Stimulated activated naive CD4-positive, alpha-beta T cell (primary cell): ENCODE results near the gene SNORC.
"Not testable (repeated sequence)": the region's sequence is repeated elsewhere in the genome, so short reads cannot be mapped to it uniquely, and the experiment has no call there.

Source experiments
- DNase-seq, 6 experiments: peaks; one replicate each; lab custom pipeline; 2025; lab: John Stamatoyannopoulos, UW

SNORC gene

DNA sequence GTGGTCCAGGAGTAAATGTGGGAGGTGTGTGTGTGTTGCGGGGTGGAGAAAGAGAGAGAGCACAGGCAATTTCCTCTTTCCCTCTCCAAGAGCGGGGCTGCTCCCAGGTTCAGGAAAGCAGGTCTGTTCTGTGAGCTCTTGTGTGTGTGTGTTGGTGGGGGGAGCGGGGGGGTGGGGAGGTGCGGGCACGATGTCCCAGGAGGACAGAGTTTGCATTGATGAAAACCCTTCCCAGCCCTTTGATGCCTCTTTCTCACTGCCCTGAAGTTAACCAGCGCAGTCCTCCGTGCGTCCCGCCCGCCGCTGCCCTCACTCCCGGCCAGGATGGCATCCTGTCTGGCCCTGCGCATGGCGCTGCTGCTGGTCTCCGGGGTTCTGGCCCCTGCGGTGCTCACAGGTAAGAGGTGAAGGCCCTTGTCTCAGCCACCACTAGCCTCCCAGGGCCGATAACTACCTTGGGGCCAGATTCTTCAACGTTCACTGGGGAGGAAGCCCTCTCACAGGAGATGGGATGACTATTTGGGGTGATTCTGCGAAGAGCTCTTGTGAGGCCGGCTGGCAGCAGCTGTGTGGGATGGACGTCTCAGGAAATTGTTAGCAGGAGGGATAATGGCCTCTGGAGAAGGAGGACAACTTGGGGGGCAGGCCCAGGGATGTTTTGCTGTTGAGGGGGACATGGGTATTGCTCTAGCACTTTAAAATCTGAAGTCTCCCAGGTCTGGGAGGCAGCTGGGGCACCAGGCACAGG, at the start of gene SNORC:
Gene SNORC (plus strand): TSS at position 247 of the 748 bp plus-strand sequence. CDS start 78 bp downstream, at position 325.
- no peak for DNase-seq

GRCh38 chr2:232829988-232830387, 40.1 kb upstream of the SNORC start:
- DNase-seq, result no peak

DNA sequence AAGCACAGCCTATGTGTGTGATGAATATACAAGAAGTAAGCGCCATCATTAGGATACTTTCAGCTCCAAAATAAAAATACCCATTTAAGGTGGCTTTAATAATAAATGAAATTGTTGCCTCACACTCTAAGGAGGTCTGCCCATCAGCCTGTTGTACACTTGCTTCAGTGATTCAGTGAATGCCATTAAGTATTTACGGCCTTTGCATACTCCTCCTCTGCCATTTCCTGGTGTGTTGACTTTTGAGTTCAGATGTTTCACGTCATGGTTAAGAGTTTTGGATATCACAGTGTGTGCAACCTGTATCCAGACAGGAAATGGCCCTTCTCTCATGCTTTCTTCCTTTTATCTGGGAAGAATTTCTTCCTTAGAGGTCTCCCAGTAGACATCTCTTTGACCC, 38.6 kb upstream of the SNORC start:
- no peak for DNase-seq

GRCh38 chr2:232833830-232834229, 36.2 kb upstream of the SNORC start:
- no peak for DNase-seq

DNA sequence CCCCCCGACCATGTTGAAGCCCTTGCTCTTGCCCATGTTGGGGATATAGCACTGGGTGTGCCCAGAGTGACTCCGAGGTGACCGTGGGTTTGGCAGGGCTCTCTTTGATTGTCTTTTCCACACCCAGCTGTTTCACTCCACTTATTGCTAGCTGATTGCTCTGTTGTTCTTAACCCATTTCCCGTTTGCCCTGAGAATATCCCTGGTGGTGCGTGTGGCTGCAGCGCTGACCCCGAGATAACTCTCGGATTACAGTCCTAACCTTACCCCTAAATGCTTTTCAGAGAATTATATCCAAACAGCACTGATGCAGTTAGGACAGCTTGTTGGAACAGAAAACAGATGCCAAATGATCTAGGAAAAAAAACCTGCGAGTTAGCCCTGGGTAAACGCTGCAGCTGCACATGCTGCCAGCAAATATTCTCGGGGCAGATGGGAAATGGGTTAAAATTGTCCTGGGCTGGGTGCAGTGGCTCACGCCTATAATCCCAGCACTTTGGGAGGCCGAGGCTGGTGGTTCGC, 34.3 kb upstream of the SNORC start:
- DNase-seq, result no peak

DNA sequence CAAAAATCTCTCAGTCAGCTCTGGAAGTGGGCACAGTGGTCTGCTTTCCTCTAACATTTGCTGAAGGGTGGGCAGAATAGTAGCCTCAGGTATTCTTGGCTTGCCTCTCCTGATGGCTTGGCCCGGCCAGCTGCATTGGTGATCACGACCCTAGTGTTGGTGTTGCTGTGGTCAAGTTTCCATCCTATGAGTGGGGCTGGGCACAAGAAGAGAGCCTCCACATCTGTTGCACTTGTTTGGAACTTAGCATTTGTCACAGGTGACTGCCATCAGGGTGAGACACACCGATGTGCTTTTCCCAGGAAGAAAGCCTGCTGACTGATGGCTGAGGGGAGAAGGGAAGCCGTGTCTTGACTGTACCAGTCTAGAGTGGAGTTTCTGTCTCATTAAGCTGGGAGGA, 33.1 kb upstream of the SNORC start:
- DNase-seq, result no peak

- DNase-seq, result peak in 3 of 6 experiments; percentile 4 to 24 (median 7)
Observed at GRCh38 chr2:232838406-232838874, 31.6 kb upstream of the SNORC start.

GRCh38 chr2:232839411-232840079, 30.5 kb upstream of the SNORC start:
- no peak for DNase-seq

- DNase-seq, result no peak
Observed at GRCh38 chr2:232842689-232843088, 27.4 kb upstream of the SNORC start.

DNA sequence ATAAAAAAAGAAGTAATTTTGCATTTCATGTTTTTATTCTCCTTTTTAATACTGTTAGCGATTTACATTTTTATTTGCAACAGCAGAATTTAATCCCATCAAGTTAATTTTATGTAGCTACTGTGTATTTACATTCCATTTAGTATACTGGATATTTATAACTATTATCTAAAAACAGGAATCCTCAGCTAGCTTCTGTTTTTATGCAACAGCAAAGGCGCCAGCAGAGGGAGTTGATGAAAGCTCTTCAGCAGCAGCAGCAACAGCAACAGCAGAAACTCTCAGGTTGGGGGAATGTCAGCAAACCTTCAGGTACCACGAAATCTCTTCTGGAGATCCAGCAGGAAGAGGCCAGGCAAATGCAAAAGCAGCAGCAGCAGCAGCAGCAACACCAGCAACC, 26.2 kb upstream of the SNORC start:
- DNase-seq, result no peak

DNA sequence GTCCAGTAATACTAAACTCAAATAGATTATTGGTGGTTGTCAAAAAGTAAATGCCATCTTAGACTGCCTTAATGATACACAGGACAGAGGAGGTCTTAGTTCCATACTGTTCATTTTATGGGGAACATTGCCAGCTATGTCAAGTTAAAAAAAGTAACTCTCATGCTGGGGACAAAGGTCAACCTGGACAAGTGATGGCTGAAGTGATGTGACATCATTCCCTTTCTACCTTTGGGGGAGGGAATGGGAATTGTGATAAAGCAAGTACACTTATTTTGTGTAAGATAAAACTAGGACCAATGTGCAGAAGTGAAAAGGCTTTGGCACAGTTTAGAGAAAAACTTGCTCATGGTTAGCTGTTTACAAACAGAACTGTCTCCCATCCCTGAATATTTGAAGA, 24.0 kb upstream of the SNORC start:
- DNase-seq, result no peak

DNA sequence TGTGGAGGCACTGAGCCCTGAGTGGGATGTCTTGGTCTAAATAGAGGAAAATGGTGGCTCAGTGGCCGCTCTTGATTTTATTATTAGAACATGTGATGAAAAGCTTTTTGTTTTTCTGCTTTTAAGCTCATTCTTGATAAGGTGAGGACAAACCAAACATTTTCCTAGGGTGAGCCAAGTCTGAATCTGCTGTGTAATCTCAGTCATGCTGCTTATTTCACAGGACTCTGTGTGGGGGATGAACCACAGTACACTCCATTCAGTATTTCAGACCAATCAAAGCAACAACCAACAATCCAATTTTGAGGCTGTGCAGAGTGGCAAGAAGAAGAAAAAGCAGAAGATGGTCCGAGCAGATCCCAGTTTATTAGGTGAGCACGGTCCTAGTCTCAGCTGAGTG, 20.0 kb upstream of the SNORC start:
- DNase-seq, result no peak

GRCh38 chr2:232852081-232852480, 18.0 kb upstream of the SNORC start:
- DNase-seq, result not testable (repeated sequence)

- no peak for DNase-seq
Observed at GRCh38 chr2:232852676-232853075, 17.4 kb upstream of the SNORC start.

- DNase-seq, result no peak
Observed at GRCh38 chr2:232854082-232854481, 16.0 kb upstream of the SNORC start.

DNA sequence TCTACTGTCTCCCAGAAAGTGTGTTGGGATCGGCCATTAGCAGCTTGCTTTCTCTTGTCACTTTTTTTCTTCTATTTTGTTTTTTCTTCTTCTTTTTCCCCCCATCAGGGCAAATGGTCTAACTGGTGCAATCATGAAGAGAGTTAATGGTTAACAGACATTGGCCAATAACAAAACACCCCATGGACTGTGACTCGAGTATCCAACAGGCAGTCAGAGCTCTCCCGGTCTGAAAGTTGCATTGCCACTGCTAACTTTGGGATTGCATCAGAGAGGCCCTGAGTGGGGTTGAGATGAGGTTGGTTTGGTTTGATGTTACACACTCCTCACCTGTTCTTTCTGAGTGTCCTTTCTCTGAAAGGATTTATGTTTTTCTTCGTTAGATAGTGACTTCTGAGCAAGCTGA, 12.9 kb upstream of the SNORC start:
- DNase-seq, result no peak

- DNase-seq, result no peak
Observed at GRCh38 chr2:232859385-232859916, 10.6 kb upstream of the SNORC start.

GRCh38 chr2:232860593-232861241, 9.3 kb upstream of the SNORC start:
- no peak for DNase-seq

GRCh38 chr2:232861353-232861752, 8.7 kb upstream of the SNORC start:
- DNase-seq, result no peak

DNA sequence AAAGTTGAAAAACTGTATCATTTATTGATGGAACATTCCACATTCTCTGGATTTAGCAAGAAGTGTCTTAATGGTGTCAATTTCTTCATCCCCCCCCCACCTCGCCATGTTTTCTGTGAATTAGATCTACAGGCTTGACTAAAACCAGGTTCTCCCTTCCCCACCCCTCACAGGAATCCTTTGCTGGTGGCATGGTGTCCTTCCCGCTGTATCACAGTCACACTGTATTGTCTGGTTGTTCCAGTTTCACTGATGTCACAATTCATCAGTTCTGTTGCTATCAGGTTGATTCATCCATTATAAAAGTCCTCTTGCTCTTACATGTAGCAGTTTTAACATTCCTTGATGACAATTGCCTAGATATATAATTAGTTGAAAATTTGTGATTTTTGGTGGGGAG, 6.1 kb upstream of the SNORC start:
- no peak for DNase-seq

GRCh38 chr2:232865165-232865564, 4.9 kb upstream of the SNORC start:
- no peak for DNase-seq

DNA sequence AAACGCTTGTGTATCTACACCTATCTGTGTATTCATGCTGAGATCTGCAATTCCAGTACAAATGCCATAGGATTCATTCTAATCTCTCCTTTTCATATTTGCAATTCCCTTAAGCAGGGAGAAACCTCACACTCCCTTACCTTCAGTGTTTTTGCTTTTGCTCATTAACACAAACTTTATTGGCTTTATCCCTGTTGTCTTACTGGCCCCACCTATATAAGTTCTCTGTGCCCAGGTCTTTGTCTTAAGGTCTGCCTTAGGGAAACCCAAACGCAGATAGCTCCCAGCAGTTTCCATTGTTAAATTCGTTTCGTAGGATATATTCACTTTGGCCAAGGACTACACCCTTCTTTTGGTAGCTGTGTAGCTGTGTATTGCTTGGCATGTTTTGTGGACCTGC, 4.0 kb upstream of the SNORC start:
- DNase-seq, result no peak
